ENCODE data around the gene BSN.

BSN gene, protein sequence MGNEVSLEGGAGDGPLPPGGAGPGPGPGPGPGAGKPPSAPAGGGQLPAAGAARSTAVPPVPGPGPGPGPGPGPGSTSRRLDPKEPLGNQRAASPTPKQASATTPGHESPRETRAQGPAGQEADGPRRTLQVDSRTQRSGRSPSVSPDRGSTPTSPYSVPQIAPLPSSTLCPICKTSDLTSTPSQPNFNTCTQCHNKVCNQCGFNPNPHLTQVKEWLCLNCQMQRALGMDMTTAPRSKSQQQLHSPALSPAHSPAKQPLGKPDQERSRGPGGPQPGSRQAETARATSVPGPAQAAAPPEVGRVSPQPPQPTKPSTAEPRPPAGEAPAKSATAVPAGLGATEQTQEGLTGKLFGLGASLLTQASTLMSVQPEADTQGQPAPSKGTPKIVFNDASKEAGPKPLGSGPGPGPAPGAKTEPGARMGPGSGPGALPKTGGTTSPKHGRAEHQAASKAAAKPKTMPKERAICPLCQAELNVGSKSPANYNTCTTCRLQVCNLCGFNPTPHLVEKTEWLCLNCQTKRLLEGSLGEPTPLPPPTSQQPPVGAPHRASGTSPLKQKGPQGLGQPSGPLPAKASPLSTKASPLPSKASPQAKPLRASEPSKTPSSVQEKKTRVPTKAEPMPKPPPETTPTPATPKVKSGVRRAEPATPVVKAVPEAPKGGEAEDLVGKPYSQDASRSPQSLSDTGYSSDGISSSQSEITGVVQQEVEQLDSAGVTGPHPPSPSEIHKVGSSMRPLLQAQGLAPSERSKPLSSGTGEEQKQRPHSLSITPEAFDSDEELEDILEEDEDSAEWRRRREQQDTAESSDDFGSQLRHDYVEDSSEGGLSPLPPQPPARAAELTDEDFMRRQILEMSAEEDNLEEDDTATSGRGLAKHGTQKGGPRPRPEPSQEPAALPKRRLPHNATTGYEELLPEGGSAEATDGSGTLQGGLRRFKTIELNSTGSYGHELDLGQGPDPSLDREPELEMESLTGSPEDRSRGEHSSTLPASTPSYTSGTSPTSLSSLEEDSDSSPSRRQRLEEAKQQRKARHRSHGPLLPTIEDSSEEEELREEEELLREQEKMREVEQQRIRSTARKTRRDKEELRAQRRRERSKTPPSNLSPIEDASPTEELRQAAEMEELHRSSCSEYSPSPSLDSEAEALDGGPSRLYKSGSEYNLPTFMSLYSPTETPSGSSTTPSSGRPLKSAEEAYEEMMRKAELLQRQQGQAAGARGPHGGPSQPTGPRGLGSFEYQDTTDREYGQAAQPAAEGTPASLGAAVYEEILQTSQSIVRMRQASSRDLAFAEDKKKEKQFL (N-terminal part only)

DNA sequence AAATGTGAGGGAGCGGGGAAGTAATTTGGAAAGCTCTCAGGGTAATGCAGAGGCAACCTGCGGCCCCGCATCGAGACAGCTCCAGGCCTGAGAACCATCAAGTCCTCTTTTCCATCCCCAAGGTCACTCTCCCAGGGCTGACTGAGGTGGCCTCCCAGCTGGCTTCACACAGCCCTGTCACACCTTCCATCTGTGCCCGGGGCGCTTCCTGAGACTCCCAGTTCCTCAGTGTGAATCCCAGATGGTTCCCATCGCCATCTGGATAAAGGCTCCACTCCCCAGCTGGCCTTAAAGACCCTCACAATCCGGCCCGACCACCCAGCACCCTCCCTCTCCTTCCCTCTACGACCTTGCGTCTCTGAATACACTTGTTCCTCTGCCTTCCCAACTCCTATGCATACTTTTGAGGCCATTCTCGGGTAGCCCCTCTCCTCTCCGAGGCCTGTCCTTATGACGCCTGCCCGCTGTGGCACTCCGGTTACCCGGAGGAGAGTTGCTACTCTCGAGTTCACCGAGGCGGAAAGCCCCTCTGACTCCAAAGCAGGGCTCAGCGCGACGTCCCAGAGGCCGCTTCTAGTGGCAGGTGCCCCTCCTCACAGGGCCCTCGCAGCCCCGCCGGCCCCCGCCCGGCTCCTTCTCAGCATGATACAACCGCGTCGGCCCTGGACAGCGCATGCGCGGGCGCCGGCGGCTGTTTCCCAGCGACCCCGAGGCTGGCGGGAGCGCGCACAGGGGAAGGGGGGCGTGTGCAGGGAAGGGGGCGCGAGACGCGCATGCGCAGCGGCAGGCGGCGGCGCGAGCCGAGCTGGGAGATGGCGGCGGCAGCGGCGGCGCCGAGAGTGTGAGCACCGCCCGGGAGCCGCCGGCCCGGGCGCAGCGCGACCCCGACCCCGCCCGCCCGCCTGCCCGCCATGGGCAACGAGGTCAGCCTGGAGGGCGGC lies at the start of gene BSN:
Gene BSN (plus strand): TSS at position 786 of the 941 bp plus-strand sequence. CDS start 126 bp downstream, at position 912.
- no peak for DNase-seq (ENCODE audit: low spot score)

DNA sequence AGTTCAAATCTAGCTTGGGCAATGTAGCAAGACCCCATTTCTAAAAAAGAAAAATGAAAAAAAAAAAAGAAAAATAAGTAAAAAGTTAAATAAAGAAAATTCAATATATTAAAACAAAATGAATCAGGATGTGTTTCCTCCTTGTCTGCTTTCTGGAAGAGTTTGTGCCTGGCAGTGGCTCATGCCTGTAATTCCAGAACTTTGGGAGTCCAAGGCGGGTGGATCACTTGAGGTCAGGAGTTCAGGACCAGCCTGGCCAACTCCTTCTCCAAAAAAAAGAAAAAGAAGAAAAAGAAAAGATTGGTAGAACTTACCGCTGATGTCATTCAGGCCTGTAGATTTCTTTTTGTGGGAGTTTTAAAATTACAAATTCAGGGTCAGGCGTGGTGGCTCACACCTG lies 47.4 kb upstream of the BSN start:
- no peak for DNase-seq (ENCODE audit: low spot score)

DNA sequence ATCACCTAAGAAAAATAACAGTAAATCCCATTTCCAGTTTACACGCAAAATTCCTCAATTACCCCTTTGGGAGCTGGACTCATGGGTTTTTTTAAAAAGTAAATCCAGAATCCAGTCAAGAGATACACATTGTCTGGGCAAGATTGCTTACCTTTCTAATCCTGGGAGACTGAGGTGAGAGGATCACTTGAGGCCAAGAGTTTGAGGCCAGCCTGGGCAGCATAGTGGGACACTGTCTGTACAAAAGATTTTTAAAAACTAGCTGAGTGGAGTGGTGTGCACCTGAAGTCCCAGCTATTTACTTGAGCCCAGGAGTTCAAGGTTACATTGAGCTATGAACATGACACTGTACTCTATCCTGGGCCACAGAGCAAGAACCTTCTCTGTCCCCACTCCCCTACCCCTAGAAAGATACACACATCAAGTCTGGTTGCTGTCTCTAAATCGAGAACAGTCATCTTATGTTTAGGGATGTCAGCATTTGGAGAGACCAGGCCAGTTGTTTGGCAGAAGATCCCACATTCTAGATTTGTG lies 45.2 kb upstream of the BSN start:
- DNase-seq (ENCODE audit: low spot score) = no peak

DNA sequence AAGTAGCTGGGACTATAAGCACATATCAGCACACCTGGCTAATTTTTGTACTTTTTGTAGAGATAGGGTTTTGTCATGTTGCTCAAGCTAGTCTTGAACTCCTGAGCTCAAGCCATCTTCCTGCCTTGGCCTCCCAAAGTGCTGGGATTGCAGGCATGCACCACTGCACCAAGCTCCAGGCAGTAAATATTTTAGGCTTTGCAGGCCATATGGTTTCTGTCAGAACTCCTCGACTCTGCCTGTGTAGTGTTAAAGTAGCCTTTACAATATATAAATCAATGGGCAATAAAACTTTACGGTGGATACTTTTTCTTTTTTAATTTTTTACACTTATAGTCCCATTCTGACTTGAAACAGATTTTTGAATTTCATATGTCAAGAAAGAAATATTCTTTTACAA lies 42.6 kb upstream of the BSN start:
- DNase-seq (ENCODE audit: low spot score) = no peak

DNA sequence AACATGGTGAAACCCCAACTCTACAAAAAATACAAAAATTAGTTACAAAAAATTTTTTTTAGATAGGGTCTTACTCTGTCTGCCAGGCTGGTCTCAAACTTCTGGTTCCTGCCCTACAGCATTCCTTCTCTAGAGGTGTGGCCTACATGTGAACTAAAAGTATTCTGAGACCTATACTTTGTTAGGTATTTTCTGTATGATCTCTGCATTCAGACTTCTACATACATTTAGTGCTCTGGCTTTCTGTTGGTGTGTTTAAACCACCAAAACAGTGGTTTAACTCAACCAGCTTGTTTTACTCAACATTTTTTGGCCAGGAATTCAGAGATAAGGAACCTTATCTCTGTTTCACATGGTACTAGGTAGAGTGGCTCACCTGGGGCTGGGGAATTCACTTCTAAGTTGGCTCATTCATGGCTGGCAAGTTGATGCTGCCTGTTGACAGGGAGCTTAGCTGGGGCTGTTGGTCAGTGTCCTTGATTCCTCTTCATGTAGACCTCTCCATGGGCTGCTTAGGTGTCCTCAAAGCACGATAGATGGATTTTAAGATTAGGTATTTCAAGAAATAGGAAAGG lies 41.4 kb upstream of the BSN start:
- no peak for DNase-seq (ENCODE audit: low spot score)

DNA sequence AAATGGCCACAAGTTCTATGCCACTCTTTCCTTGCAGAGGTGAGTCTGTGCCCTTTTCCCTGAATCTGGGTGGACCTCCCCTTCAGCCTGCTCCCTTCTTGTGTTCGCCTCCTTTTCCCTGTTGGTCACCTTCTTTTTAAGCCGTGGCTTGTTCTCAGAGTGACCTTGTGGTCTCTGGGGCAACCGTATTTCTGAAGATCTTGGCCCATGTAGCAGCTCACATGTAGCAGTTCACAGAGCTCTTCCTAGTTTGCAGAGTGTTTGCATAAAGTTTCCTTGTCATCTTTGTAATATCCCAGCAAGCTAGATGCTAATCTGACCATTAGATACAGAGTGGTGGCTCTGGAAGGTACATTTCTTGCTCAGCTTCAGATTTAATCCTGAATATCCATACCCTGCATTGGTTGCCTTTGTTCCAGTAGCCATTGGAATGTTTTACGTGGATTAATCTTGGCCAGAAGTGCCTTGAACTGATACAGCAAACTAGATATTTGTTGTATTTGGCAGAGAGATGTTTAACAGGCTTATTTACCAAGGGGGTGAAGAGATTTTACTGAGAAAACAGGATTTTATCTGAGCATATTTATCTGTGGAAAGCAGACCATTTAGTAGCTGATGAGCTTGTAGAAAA lies 40.7 kb upstream of the BSN start:
- no peak for DNase-seq (ENCODE audit: low spot score)

DNA sequence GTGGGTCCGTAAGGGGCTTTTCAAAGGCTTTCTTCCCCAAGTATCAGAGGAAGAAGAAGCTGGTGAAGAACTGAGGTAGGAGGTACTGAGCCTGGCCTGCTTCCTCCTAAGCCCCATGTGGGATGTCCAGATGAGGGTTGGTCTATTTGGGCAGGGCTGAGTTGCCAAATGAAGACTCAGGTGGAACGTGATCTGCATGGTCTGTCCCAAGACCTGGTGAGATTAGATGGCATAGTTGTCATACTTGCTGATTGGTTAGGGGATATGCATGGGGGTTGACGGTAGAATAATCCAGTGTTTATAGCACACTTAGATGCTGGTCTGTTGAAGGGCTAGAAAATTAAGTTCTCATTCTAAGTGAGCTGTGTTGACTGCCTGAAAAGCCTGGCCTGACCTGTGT lies 36.3 kb upstream of the BSN start:
- no peak for DNase-seq (ENCODE audit: low spot score)

DNA sequence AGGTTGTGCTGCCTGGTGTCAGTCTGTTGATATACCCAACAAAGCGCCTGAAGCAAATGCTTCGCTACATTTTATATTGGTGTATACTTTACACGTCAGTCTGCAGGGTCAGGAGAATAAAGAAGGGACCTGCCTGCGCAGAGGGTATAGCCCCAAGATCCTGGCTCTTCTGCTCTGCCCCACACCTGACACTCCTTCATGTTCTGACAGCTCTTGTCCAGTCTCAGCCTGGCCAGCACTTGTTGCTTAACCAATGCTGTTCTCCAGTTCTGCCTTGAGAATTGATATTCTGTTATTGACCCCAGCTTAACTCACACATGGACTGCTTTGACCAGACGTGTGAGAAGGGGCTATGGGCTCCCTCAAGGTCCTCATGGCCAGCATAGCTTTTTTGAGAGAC lies 35.8 kb upstream of the BSN start:
- DNase-seq (ENCODE audit: low spot score) = no peak

DNA sequence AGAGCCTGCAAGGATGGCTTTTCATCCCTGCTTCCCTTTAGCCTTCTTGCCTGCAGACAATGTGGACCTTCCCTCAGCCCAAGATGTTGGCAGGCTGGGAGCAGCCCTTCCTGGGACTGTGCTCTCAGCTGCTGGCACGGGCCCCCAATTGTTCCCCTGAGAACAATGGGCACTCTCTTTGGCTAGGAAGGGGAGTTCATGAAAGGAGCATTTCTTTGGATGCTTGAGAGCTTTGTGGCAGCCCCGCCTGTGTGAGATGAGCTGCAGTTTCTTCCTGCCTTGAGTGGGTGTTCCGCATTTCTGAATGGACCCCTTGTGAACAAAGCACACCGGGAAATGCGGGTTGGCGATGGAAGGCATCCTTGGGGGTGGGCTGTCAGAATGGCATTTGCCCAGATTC lies 35.0 kb upstream of the BSN start:
- DNase-seq (ENCODE audit: low spot score) = no peak

DNA sequence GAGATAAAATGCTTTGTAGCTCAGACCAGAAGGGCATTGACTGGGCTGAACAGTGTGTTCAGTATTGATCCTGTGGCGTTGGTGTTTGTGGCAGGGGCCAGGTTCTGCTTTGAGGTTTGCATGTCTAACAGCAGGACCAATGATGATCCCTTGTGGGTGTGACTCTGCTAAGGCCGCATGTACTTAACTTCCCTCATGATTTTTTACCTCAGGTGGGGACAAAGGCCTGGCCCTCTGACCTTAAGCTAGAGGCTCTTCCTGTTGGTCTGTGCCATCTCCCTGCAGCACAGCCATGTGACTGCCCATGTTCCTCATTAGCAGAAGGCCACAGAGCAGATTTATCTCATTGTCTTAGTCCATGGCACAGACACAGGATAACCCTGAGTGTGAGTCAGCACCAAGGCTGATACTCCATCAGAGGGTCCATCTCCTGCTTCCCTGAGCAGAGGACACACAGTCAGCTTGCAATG lies 34.3 kb upstream of the BSN start:
- DNase-seq (ENCODE audit: low spot score) = no peak

DNA sequence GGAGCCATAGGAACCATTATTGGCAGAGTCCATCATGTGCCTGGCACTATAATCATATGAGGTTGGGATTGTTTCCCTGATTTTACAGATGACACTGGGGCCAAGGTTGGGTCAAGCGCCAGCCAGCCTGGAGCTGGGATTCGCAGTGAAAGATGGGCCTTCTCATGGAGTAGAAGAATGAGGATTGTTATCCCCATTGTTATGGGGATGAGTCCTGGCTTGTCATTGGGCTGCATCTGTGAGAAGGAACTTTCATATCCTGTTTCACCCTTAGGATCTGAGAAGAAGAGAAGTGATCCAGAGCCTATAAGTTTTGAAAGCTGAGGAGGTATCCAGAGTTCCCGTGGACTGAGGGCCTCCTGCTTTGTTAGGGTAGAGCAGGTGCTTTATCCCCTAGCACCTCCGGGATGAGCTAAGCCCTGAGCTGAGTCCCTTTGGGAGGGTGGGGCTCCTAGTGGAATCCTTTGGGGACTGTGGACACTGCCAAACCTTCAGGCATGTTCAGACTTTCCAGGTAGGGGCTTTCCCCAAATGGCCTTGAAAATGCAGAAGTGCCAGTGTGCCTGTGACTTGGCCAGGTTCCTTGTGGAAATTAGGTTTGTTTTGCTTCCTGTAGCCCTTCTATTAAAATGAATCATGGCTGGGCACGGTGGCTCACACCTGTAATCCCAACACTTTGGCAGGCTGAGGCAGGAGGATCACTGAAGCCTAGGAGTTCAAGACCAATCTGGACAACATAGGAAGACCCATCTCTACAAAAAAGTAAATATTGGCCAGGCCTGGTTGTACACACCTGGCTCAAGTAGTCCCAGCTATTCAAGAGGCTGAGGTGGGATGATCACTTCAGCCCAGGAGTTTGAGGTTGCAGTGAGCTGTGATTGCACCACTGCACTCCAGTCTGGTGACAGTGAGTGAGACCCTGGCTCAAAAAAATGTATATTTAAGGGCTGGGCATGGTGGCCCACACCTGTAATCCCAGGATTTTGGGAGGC lies 30.2 kb upstream of the BSN start:
- no peak for DNase-seq (ENCODE audit: low spot score)

DNA sequence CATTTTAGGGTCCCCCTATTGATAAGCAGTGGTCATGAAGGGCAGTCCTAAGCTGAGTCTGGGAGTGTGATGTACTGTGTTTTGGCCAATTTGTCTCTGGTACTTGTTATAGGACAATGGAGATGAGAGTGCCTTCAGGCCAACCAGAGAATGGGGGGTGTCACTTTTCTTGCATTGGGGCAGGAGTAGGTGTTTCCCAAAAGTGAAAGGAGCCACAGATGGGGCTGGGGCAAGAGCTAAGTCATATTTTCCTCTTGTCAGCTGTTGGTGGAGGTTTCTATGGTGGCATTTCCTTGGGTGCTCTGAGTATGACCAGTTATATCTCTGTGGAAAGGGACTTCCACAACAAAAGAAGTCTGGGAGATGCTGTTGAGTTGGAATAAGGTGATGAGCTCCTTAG lies 24.7 kb upstream of the BSN start:
- no peak for DNase-seq (ENCODE audit: low spot score)

DNA sequence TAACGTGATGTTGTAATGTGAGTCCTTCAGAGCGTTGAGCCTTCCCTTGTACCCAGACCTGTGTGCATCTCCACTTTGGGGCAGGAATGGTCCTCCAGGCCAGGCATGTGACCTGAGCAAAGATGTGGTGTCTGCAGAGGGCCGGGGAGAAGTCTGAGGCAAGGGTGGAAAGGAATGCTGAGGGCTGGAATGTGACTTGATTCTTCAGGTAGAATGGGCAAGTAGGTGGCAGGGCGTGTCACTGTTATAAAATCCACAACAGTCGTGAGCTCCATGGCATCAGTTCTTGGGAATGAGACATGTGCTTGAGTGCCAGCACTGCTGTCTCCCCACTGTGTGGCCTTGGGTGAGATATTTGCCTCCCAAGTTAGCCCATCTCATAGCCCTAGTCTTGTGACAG lies 24.0 kb upstream of the BSN start:
- no peak for DNase-seq (ENCODE audit: low spot score)

DNA sequence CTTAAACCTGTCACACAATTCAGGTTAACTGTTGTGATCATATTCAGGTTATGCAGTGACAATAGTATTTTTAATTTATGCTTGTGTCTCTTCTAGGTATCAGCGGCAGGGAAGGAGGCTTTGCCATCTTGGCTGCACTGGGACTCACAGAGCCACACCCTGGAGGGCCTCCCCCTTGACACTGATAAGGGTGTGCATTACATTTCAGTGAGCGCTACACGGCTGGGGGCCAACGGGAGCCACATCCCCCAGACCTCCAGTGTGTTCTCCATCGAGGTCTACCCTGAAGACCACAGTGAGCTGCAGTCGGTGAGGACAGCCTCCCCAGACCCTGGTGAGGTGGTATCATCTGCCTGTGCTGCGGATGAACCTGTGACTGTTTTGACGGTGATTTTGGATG lies 23.6 kb upstream of the BSN start:
- DNase-seq (ENCODE audit: low spot score) = no peak

DNA sequence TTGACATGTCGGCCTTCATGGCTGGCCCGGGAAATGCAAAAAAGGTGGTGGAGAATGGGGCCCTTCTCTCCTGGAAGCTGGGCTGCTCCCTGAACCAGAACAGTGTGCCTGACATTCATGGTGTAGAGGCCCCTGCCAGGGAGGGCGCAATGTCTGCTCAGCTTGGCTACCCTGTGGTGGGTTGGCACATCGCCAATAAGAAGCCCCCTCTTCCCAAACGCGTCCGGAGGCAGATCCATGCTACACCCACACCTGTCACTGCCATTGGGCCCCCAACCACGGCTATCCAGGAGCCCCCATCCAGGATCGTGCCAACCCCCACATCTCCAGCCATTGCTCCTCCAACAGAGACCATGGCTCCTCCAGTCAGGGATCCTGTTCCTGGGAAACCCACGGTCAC lies 23.1 kb upstream of the BSN start:
- DNase-seq (ENCODE audit: low spot score) = no peak

DNA sequence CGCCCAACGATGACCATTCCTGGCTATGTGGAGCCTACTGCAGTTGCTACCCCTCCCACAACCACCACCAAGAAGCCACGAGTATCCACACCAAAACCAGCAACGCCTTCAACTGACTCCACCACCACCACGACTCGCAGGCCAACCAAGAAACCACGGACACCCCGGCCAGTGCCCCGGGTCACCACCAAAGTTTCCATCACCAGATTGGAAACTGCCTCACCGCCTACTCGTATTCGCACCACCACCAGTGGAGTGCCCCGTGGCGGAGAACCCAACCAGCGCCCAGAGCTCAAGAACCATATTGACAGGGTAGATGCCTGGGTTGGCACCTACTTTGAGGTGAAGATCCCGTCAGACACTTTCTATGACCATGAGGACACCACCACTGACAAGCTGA lies 22.6 kb upstream of the BSN start:
- no peak for DNase-seq (ENCODE audit: low spot score)

DNA sequence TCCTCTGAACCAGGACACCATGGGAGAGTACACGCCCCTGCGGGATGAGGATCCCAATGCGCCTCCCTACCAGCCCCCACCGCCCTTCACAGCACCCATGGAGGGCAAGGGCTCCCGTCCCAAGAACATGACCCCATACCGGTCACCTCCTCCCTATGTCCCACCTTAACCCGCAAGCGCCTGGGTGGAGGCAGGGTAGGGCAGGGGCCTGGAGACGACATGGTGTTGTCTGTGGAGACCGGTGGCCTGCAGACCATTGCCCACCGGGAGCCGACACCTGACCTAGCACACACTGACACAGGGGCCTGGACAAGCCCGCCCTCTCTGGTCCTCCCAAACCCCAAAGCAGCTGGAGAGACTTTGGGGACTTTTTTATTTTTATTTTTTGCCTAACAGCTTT lies 21.2 kb upstream of the BSN start:
- no peak for DNase-seq (ENCODE audit: low spot score)

DNA sequence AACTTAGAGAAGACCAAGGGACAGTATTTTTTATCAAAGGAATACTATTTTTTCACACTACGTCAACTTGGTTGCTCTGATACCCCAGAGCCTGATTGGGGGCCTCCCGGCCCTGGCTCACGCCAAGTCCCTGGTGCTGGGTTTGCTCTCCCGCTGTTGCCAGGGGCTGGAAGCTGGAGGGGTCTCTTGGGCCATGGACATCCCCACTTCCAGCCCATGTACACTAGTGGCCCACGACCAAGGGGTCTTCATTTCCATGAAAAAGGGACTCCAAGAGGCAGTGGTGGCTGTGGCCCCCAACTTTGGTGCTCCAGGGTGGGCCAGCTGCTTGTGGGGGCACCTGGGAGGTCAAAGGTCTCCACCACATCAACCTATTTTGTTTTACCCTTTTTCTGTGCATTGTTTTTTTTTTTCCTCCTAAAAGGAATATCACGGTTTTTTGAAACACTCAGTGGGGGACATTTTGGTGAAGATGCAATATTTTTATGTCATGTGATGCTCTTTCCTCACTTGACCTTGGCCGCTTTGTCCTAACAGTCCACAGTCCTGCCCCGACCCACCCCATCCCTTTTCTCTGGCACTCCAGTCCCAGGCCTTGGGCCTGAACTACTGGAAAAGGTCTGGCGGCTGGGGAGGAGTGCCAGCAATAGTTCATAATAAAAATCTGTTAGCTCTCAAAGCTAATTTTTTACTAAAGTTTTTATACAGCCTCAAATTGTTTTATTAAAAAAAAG lies 20.3 kb upstream of the BSN start:
- no peak for DNase-seq (ENCODE audit: low spot score)
